Measurements from ENCODE around the gene CRIM1.
"Not testable (repeated sequence)": the region's sequence is repeated elsewhere in the genome, so short reads cannot be mapped to it uniquely, and the experiment has no call there.

The CRIM1 gene, protein sequence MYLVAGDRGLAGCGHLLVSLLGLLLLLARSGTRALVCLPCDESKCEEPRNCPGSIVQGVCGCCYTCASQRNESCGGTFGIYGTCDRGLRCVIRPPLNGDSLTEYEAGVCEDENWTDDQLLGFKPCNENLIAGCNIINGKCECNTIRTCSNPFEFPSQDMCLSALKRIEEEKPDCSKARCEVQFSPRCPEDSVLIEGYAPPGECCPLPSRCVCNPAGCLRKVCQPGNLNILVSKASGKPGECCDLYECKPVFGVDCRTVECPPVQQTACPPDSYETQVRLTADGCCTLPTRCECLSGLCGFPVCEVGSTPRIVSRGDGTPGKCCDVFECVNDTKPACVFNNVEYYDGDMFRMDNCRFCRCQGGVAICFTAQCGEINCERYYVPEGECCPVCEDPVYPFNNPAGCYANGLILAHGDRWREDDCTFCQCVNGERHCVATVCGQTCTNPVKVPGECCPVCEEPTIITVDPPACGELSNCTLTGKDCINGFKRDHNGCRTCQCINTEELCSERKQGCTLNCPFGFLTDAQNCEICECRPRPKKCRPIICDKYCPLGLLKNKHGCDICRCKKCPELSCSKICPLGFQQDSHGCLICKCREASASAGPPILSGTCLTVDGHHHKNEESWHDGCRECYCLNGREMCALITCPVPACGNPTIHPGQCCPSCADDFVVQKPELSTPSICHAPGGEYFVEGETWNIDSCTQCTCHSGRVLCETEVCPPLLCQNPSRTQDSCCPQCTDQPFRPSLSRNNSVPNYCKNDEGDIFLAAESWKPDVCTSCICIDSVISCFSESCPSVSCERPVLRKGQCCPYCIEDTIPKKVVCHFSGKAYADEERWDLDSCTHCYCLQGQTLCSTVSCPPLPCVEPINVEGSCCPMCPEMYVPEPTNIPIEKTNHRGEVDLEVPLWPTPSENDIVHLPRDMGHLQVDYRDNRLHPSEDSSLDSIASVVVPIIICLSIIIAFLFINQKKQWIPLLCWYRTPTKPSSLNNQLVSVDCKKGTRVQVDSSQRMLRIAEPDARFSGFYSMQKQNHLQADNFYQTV

DNA sequence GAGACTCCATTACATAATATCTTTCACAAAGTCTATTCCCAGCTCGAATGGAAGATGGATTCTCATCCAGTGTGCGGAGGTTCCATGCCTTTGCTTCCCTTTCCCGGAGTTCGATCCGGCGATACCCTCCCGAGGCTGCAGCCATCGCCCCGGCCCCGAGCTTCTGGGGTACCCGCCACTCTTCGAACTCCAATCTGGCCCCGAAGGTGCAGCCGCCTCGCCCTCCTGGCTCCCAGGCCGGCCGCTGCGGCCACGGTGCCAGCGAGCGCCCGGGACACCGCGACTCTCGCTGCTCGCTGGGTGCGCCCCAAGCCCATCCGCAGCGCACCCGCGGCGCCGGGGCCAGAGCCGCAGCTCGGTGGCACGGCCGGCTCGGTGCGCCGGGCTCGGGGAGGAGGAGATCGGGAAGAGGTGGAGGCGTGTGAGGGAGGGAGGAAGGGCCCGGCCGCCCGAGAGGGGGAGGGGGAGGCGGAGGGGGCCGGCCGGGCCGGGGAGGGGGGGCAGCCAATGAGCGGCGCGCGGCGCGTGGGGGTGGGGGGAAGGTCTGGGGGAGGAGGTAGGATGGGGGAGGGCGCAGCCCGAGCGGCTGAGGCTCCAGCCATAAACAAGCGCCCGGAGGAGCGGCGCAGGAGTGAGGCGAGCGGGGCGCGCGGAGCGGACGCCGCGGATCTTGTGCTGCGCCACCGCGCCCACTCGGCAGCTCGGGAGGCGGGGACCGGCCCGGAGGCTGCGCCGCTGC is at the start of gene CRIM1:
CRIM1 (plus strand) TSS at position 628 of the 739 bp plus-strand sequence. CDS start 515 bp downstream, outside the sequence.
- Mint-ChIP-seq H3K27me3 (peaks cover 39% of the 10 kb centered on the region), H3K9me3 (no peaks in the 10 kb centered on the region), H3K4me3 (peak within 1 kb of the TSS; percentile 87), H3K27ac (peak within 1 kb of the TSS; percentile 17), H3K36me3 (ENCODE audit: low read depth) (no peaks in the 10 kb centered on the region), H3K4me1 (ENCODE audit: low read depth) (peaks cover 46% of the 10 kb centered on the region)

GRCh38 chr2:36307441-36307840 is 48.1 kb upstream of the CRIM1 start:
- peaks cover 3% of the 10 kb centered on the region for H3K27me3 Mint-ChIP-seq
- H3K36me3 Mint-ChIP-seq (ENCODE audit: low read depth) = peaks cover 4% of the 10 kb centered on the region
- H3K9me3 Mint-ChIP-seq = peaks cover 13% of the 10 kb centered on the region
- H3K4me1 Mint-ChIP-seq (ENCODE audit: low read depth) = peaks cover 27% of the 10 kb centered on the region
- H3K27ac Mint-ChIP-seq = no peak overlapping the region
- no peak overlapping the region for H3K4me3 Mint-ChIP-seq

DNA sequence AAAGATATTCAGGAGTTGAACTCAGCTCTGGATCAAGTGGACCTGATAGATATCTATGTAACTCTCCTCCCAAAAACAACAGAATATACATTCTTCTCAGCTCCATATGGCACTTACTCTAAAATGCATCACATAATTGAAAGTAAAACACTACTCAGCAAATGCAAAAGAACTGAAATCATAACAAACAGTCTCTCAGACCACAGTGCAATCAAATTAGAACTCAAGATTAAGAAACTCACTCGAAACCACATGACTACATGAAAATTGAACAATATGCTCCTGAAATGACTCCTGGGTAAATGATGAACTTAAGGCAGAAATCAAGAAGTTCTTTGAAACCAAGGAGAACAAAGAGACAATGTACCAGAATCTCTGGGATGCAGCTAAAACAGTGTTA is 45.1 kb upstream of the CRIM1 start:
- H3K4me3 Mint-ChIP-seq; H3K27me3 Mint-ChIP-seq; H3K36me3 Mint-ChIP-seq (ENCODE audit: low read depth); H3K27ac Mint-ChIP-seq: not testable (repeated sequence)
- H3K4me1 Mint-ChIP-seq (ENCODE audit: low read depth) = peaks cover 27% of the 10 kb centered on the region
- peaks cover 23% of the 10 kb centered on the region for H3K9me3 Mint-ChIP-seq

GRCh38 chr2:36318547-36318946 is 37.0 kb upstream of the CRIM1 start:
- Mint-ChIP-seq H3K36me3 (ENCODE audit: low read depth) (no peaks in the 10 kb centered on the region), H3K9me3 (peaks cover 9% of the 10 kb centered on the region), H3K27ac (no peak overlapping the region), H3K27me3 (peaks cover 6% of the 10 kb centered on the region), H3K4me1 (ENCODE audit: low read depth) (peaks cover 3% of the 10 kb centered on the region), H3K4me3 (no peak overlapping the region)

- Mint-ChIP-seq H3K27ac (no peak overlapping the region), H3K9me3 (peaks cover 3% of the 10 kb centered on the region), H3K27me3 (peaks cover 6% of the 10 kb centered on the region), H3K4me1 (ENCODE audit: low read depth) (peaks cover 3% of the 10 kb centered on the region), H3K36me3 (ENCODE audit: low read depth) (no peaks in the 10 kb centered on the region), H3K4me3 (no peak overlapping the region)
Measured at GRCh38 chr2:36322108-36322507, 33.5 kb upstream of the CRIM1 start.

GRCh38 chr2:36326286-36326685 is 29.3 kb upstream of the CRIM1 start:
- H3K4me3 Mint-ChIP-seq = no peak overlapping the region
- H3K27ac Mint-ChIP-seq = no peak overlapping the region
- H3K9me3 Mint-ChIP-seq = no peaks in the 10 kb centered on the region
- H3K27me3 Mint-ChIP-seq = peaks cover 6% of the 10 kb centered on the region
- H3K4me1 Mint-ChIP-seq (ENCODE audit: low read depth) = peaks cover 3% of the 10 kb centered on the region
- no peaks in the 10 kb centered on the region for H3K36me3 Mint-ChIP-seq (ENCODE audit: low read depth)

DNA sequence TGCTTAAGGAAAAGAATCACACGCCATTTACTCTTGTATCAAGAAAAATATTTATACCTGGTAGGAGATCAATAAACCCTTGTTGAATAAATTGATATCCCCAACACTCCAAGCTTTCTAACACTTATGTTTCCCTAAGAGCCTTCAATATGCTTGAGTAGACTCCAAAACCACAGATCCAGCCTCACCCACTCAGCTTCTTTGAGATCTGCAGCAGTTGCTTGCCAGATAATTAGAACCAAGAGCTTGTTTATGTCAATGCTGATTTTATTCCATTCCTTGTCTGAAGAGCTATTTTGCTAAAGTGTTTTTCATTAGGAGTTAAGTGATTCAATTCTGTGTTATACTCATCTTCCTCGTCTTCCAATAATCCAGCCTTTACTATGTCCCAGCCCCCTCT is 26.3 kb upstream of the CRIM1 start:
- Mint-ChIP-seq H3K36me3 (ENCODE audit: low read depth) (no peaks in the 10 kb centered on the region), H3K4me1 (ENCODE audit: low read depth) (no peaks in the 10 kb centered on the region)

GRCh38 chr2:36329746-36330472 is 25.7 kb upstream of the CRIM1 start:
- Mint-ChIP-seq H3K4me3 (no peak overlapping the region), H3K27ac (no peak overlapping the region)

More for the DNA sequence above, 26.3 kb upstream of the CRIM1 start:
- Mint-ChIP-seq H3K9me3 (no peaks in the 10 kb centered on the region), H3K27me3 (no peaks in the 10 kb centered on the region), H3K4me3 (no peak overlapping the region), H3K27ac (no peak overlapping the region)

GRCh38 chr2:36330473-36331395 is 24.8 kb upstream of the CRIM1 start:
- no peak overlapping the region for H3K4me3 Mint-ChIP-seq
- H3K9me3 Mint-ChIP-seq = no peaks in the 10 kb centered on the region
- H3K36me3 Mint-ChIP-seq (ENCODE audit: low read depth) = no peaks in the 10 kb centered on the region
- peaks cover 5% of the 10 kb centered on the region for H3K27me3 Mint-ChIP-seq
- H3K4me1 Mint-ChIP-seq (ENCODE audit: low read depth) = no peaks in the 10 kb centered on the region
- H3K27ac Mint-ChIP-seq = no peak overlapping the region

More at GRCh38 chr2:36329746-36330472, 25.7 kb upstream of the CRIM1 start:
- Mint-ChIP-seq H3K9me3 (no peaks in the 10 kb centered on the region), H3K4me1 (ENCODE audit: low read depth) (no peaks in the 10 kb centered on the region), H3K36me3 (ENCODE audit: low read depth) (no peaks in the 10 kb centered on the region), H3K27me3 (no peaks in the 10 kb centered on the region)

DNA sequence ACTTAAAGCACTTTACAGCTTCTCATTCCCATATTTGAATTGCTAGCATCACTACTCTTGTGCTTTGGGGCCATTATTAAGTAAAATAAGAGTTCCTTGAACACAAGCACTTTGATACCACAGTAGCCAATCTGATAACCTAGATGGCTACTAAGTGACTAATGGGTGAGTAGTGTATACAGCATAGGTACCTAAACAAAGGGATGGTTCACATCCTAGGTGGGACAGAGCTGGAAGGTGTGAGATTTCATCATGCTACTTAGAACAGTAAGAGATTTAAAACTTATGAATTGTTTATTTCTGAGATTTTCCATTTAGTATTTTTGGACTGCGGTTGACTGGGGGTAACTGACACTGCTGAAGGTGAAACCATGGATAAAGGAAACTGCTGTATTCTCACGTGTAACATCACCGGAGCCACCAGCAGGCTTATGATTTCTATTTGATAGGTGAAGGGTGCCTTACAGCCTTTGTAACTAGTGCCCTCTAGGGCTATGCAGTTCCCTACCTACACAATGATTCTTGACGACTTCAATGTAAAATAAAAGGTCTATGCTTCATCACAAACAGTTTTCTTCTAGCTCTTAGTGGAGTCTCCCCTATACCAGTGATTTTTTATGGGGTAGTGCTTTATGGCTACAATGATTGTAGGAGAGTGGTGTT is 22.1 kb upstream of the CRIM1 start:
- no peaks in the 10 kb centered on the region for H3K36me3 Mint-ChIP-seq (ENCODE audit: low read depth)
- H3K9me3 Mint-ChIP-seq = no peaks in the 10 kb centered on the region
- H3K4me3 Mint-ChIP-seq = no peak overlapping the region
- peaks cover 13% of the 10 kb centered on the region for H3K27me3 Mint-ChIP-seq
- no peak overlapping the region for H3K27ac Mint-ChIP-seq
- no peaks in the 10 kb centered on the region for H3K4me1 Mint-ChIP-seq (ENCODE audit: low read depth)

- Mint-ChIP-seq H3K4me3 (no peak overlapping the region), H3K9me3 (no peaks in the 10 kb centered on the region), H3K4me1 (ENCODE audit: low read depth) (no peaks in the 10 kb centered on the region), H3K36me3 (ENCODE audit: low read depth) (no peaks in the 10 kb centered on the region), H3K27ac (no peak overlapping the region), H3K27me3 (peaks cover 13% of the 10 kb centered on the region)
Measured at GRCh38 chr2:36335597-36335996, 20.0 kb upstream of the CRIM1 start.

DNA sequence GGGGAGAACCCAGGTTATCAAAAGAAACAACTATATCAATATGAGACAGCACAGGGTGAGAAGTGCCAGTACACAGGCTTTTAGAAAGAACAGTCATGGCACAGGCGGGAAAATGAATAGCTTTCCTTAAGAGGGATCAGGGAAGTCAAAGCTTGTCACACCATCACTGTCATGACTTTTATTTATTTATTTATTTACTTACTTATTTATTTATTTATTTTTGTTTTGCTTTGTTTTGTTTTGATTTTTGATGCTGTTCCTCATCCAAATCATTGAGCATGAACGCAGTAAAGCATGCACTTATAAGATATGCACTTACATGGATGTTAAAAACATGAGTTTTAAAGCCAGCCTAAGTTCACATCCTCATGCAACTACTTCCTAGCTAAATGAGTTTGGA is 19.3 kb upstream of the CRIM1 start:
- no peaks in the 10 kb centered on the region for H3K36me3 Mint-ChIP-seq (ENCODE audit: low read depth)
- no peak overlapping the region for H3K27ac Mint-ChIP-seq
- no peaks in the 10 kb centered on the region for H3K9me3 Mint-ChIP-seq
- H3K27me3 Mint-ChIP-seq = peaks cover 13% of the 10 kb centered on the region
- no peaks in the 10 kb centered on the region for H3K4me1 Mint-ChIP-seq (ENCODE audit: low read depth)
- H3K4me3 Mint-ChIP-seq = no peak overlapping the region

DNA sequence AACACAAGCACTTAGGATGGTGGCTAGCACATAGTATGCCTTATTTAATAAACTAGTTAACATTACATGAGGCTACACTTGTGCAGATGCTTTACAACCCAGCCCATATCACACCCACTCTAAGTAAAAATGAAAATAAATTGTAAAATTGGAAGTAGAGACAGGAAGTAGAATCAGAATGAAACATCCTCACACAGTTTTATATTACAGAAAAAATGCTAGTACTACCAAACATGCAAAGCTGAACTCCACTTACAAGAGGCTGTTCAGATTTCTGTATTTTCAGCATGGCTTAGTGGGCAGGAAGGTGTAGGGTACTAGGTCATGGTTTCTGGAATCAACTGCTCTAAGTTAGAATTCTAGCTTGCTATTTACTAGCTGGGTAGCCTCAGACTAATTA is 18.2 kb upstream of the CRIM1 start:
- Mint-ChIP-seq H3K4me1 (ENCODE audit: low read depth) (no peaks in the 10 kb centered on the region), H3K9me3 (no peaks in the 10 kb centered on the region), H3K4me3 (no peak overlapping the region), H3K27me3 (peaks cover 13% of the 10 kb centered on the region), H3K36me3 (ENCODE audit: low read depth) (no peaks in the 10 kb centered on the region), H3K27ac (no peak overlapping the region)

Data from stimulated activated naive CD8-positive, alpha-beta T cell treated with anti-CD3 and anti-CD28 coated beads, Interleukin-15, Interleukin-2, amounts not matched to agents 100 ng/mL and 50 ng/mL, for 24 hours (primary cell).